NCI-H2227 (cell line): Measurements from ENCODE around the gene QDPR.
A peak's percentile ranks its signal among the peaks of the same experiment; 100 is the strongest.
"Not testable (repeated sequence)": the region's sequence is repeated elsewhere in the genome, so short reads cannot be mapped to it uniquely, and the experiment has no call there.

Source experiments
- DNase-seq: peaks from one replicate; lab custom pipeline; 2025; ENCODE audit not compliant: unreplicated experiment; lab: John Stamatoyannopoulos, UW

QDPR gene

DNA sequence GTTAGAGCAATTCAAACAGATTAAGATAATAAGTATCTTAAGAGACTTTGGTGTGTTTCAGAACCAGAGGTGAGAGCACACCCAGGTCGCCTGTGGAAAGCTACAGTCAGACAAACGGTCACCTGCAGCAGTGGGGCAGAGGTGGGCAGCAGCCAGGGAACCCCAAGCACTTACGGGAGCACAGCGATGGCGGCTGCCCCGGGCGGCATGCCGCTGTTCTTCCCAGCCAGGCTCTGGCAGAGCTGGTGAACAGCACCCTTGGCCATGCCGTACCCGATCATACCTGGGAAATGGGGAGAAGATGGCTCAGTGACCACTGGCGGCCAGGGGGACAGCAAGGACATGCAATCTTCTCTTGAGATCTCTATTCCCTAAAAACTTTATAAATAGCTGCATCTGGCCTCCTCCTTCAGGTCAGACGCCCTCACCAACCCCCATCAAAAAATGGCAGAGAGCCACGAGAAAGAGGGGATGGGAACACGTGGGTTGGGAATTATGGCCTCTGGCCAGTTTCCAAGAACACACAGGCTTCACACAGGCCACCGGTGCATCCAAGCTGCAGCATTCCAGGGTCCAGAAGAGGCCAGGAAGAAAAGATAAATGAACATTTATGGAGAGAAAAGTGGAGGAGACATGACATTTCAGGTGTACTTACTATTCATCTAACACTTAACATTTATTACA lies 19.7 kb downstream of the QDPR start:
- DNase-seq, result no peak

- DNase-seq, result no peak
Measured at GRCh38 chr4:17491196-17491595, 20.7 kb downstream of the QDPR start.

GRCh38 chr4:17490575-17491059 lies 21.3 kb downstream of the QDPR start:
- DNase-seq, result no peak

DNA sequence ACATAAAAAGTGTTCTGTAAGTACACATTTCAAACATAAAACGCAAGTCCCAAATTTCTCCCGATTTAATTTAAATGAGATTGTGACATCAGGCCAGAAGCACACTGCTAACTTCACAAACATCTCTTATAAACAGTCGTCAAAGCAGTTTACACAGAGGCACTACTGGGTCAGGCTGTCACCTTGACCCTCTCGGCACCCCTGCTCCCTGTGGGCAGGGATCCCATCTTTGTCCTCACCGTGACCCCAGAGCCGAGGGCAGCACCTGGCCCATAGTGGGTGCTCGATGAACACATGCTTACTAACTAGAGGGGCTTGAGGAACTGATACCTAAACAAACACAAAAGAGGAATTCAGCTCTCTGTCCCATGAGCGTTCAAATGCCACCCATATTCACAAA lies 22.2 kb downstream of the QDPR start:
- DNase-seq, result no peak

GRCh38 chr4:17489123-17489522 lies 22.8 kb downstream of the QDPR start:
- DNase-seq, result no peak

DNA sequence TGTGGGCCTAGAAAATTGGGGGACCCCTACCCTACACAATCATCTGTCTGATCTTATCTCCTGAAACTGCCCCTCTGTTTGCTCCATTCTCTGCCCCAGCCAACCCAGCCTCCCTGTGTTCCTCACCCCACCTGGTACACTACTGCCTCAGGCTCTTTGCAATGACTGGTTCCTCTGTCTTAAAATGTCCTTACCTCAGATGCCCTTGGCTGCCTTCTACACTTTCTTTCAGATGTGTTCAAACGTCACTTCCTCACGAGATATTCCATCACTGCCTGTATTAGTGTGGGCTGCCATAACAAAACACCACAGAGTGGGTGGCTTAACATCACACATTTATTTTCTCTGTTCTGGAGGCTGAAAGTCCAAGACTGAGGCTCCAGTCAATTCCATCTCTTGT lies 29.2 kb downstream of the QDPR start:
- no peak for DNase-seq

DNA sequence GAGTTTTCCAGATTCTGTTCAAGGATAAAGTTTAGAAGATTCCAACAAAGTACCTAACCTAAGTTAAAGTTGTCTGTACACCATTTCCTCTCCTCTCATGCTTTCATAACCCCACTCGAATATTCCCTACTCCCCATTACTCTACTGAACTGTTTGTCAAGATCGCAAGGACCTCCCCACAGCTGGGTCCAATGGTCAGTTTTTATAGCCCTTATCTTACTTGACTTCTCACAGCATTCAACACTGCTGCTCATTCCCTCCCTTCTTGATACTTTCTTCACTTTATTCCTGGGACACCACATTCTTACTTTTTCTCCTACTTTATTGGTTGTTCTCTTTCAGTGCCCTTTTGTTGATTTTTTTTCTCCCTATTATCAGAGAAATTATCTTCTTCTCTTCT lies 30.9 kb downstream of the QDPR start:
- DNase-seq, result no peak

DNA sequence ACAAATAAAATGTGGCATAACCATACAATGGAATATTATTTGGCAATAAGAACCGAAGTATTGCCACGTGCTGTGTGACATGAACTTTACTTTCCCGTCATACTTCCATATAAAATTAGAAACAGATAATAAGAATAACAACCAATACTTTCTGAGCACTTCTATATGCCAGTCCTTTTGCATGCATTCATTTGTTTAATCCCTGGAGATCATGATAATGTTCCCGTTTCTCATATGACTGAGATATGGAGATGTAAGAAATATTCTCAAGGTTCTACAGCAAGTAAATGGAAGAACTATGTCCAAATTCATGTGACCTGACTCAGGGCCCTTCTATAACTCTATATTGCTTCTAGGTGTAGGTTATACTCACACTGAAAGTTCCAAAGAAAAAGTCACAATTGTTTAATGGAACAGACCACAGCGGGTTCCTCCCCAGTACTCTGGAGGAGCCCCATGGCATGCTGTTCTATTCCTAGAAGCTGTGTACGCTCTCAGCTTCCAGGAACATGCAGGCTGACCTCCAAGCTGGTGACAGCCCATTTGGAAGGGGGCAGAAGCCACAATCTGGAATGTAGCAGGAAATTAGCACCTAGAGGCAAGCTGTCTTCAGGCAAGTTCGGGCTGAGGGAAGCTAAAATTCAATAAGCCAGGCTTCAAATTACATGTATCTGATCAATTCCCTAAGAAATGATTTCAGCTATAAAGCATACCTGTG lies 31.5 kb downstream of the QDPR start:
- no peak for DNase-seq

DNA sequence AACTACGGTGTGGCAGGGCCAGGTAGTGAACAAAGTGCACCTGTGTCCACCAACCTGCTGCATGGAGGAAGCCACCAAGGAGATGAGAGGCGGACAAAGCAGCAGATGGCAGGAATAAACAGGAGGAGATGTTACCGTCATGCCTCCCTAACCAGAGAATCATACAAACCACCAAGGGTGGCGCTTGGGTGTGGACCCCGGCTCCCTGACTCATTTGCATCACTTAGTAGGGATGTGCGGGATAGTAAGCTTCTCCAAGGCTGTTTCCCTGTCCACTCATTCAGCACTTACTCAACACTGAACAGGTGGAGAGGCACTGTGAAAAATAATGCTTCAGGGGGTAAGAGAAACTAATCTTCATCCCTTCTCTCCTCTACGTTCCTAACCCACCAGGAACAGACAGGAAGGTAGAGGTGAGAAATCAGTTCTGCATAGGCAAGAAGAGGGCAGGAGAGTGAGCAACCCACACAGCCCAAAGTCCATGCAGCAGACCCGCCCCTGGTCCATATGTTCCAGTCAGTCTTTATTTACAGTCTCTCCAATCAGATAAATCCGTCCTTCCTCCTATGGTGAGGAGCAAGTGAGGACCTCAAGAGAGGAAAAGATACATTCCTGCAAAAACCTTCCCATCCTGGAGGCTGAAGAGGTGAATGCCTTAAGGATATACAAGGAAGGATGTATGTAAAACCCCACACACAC lies 34.0 kb downstream of the QDPR start:
- DNase-seq, result no peak

DNA sequence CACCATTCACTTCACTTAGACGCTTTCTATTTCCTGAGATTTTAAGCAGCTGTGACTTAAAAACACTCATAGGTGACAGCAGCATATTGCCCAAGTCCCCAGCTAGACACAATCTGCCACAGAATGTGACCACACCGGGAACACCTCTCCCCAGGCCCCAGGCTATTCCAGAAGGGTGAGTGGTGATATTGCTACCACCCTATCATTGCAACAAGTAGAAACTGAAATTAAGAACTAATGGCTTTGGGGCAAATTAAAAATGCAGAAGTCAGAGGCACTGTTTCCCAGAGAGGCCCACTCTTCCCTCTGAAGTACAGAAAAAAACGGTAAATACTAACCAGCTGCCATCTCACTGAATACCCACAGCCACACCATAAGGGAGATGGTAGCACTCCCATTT lies 35.0 kb downstream of the QDPR start:
- no peak for DNase-seq

DNA sequence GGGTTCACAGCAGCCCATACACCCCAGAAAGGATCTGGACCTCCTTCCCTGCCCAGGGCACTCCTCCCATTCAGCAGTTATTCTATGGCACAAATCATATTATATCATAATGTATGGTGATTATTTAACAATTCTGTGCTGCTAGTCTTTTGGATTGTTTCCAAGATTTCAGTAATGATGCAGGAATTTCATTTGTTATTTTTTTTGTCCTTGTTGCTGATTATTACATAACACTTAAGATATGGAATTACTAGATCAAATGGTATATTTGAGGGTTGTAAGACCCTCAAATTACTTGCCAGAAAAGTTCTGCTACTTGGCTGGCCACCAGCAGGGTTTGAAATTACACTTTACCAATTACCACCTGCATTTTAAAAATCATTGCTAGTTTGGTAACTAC lies 36.4 kb downstream of the QDPR start:
- no peak for DNase-seq

GRCh38 chr4:17469931-17470674 lies 41.8 kb downstream of the QDPR start:
- DNase-seq, result peak; percentile 3

DNA sequence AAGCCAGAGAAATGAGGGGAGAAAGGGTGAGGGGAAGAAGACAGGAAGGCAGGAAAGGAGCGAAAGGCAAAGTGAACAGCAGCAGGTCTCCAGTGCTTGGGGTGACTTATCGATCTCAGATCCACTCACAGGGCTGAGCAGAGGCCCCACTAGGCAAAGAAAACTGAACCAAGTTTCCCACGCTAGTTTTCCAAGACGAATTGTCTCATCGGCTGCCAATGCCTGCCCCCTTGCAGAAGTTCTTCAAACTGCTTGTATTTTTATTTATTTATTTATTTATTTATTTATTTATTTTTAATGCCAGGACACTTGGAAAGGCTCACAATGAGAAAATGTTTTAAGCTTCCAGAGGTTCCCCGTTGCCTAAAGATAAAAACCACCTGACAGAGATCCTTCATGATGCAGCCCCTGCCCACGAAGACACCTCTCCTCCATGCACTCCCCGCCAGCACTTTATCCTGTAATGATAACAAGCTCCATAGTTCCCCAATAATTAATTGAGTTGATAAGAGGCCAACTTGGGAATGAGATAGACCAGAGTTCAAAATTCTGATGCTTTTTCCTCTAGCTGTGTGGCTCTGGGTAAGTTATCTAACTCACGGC lies 43.2 kb downstream of the QDPR start:
- no peak for DNase-seq

DNA sequence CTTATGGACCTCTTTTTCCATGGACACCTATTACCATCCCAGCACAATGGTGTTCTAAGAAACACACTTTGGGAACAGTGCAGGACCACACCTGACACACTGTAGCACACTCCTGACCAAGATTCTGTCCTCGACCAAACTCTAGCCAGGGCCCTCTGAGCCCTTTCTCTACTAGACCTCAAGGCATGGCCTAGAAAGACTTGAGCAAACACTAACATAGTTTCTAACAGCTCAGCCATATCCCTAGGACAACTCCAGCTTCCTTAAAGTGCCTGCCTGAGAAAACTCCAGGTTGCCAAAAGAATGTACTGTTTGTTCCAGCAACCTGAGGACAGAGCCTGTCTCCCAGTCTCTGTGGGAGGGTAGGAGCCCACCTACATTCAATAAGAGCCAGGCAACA lies 48.3 kb downstream of the QDPR start:
- DNase-seq, result no peak

GRCh38 chr4:17450269-17450804 lies 61.6 kb downstream of the QDPR start:
- no peak for DNase-seq

GRCh38 chr4:17448689-17449088 lies 63.2 kb downstream of the QDPR start:
- DNase-seq, result no peak

GRCh38 chr4:17447675-17448298 lies 64.1 kb downstream of the QDPR start:
- peak; percentile 38 for DNase-seq

DNA sequence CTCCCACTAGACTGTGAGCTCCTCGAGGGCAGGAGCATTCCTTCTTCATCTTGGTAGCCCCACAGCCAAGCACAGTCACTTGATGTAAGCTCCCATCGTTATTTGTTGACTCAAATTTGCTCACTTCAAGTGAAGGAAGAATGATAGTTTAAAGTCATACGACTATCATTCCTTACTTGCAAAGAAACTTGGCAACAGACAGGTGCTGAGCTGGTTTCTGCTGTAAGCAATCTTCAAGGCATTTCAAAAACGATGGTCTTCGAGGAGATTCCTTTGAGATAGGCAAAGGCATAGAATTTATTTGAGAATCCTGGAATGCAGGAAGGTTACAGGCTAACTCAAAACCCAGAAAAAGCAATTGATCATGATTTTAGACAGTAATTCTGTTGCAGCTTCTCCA lies 64.8 kb downstream of the QDPR start:
- DNase-seq, result no peak

DNA sequence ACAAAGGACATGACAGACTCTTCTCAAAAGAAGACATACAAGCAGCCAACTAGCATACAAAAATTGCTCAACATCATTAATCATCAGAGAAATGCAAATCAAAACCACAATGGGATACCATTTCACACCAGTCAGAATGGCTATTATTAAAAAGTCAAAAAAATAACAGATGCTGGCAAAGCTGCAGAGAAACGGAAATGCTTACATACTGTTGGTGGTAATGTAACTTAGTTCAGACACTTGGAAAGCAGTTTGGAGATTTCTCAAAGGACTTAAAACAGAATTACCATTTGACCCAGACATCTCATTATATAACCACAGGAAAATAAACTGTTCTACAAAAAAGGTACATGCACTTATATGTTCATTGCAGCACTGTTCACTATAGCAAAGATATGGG lies 69.4 kb downstream of the QDPR start:
- not testable (repeated sequence) for DNase-seq

GRCh38 chr4:17437396-17437795 lies 74.5 kb downstream of the QDPR start:
- no peak for DNase-seq
